Activated CD8-positive, alpha-beta memory T cell treated with anti-CD3 and anti-CD28 coated beads for 36 hours (primary cell): ENCODE measurements around the gene STXBP1. TPM values are rescaled to one million over a fixed set of nuclear protein-coding genes. Genes with fewer than 3 reads are reported as not detected.
"Not testable (repeated sequence)": the region's sequence is repeated elsewhere in the genome, so short reads cannot be mapped to it uniquely, and the experiment has no call there.

Experiments
- CTCF ChIA-PET: fragments of 350-600 bp; sonication (Branson Sonifier 250); formaldehyde crosslinking; loops from one replicate; lab custom pipeline; 2021; ENCODE audit warnings: antibody characterized with exemption; lab: Charles Lee
- POLR2A ChIA-PET: fragments of 350-600 bp; sonication (Branson Sonifier 250); formaldehyde crosslinking; loops from one replicate; lab custom pipeline; 2021; ENCODE audit warnings: antibody characterized with exemption; lab: Charles Lee
- total RNA-seq, 2 experiments: library from RNA; stranded (reverse); gene quantifications; one replicate each; pipeline ENCODE4 v1.2.3, GENCODE V29; 2021

Gene STXBP1
- total RNA-seq, 2 experiments from 2014 or later, result 18.3 to 22.8 TPM

DNA sequence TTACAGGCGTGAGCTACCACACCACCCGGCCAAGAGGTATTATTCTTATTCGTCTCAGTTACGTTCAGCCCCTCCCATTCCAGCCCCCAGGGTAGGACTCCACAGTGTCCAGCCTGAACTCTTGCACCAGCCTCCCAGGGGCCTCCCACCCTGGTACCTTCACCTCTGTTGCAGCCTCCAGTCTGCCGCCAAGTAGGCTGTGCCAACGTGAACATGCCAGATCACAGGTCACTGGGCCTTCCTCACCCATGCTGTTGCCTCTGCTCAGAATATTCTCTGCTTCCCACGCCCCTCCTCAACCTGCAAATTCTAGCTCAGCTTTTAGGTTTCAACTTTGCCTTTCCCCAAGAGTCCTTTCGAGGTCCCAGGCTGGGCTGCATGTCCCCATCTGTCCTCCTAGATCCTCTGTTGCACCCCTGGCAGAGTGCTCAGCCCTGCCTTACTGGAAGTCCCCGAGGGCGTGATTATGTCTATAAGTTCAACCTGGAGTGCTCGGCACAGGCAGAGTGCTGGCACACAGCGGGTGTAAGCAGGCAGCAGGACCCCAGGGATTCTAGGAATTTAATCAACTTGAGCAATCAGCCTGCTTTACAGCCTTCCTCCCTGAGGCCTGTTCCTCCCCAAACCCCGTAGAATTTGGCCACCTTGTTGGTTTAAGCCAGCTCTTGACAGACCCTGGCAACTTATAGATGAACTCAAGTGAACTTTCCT is 13.1 kb upstream of the STXBP1 start:
- CTCF ChIA-PET, result interaction anchor here (0.5 to 1.6 kb wide), 2 partner anchors 10 to 172 kb away, joined by 3 to 5 read pairs; no protein-coding TSS in a partner anchor
- POLR2A ChIA-PET, result no interaction called here

DNA sequence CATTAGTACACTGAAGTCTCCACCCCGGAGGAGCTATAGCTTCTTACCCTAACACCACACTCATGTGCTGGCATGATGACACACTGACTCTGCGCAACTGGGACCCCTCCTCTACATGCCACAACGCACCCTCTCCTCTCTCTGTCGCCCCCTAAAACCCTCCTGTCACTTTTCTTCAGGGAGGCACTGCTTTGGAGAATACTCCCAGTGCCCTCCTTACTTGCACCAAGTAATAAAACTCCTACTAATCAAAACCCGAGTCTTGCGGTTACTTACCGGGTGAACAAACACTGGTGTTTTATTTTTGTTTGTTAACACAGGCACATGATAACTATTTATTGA is 12.6 kb upstream of the STXBP1 start:
- ChIA-PET CTCF (interaction anchor here (1.6 kb wide), 1 partner anchor 10 kb away, joined by 3 read pairs; no protein-coding TSS in a partner anchor), POLR2A (no interaction called here)

DNA sequence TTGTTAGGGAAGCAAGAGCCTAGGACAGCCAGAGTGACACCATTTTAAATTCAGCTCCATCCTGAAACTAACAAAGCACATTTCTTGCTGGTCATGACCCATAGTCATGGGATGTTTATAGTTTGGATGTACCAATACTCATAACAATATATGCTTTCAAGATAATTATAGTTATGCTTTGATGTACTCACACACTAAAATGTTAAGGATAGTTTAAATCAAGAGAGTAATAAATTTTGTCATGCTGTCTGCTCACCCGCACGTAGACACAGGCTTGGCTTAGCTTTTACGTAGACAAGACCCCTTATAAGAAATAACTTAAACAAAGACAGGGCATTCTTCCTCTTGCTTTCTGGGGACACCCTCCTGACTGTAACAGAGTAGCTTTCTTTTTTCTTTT is 8.9 kb upstream of the STXBP1 start:
- POLR2A ChIA-PET, result interaction anchor here (0.6 kb wide), 1 partner anchor 140 kb away, joined by 4 read pairs; no protein-coding TSS in a partner anchor

DNA sequence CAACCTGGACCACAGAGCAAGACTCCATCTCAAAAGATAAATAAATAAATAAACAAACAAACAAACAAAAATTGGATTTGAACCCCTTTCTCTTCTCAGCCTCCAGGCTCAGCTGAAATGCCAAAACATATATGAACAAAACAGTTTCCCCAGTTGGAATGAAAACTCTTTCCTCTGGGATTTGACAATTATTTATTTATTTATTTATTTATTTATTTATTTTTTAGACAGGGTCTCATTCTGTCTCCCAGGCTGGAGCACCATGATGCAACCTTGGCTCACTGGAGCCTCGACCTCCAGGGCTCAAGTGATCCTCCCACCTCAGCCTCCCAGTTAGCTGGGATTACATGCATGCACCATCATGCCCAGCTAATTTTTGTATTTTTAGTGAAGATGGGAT is 6.0 kb upstream of the STXBP1 start:
- ChIA-PET CTCF (interaction anchor here (0.8 kb wide), 1 partner anchor 310 kb away, joined by 3 read pairs; no protein-coding TSS in a partner anchor), POLR2A (no interaction called here)

More for the DNA sequence above, 8.9 kb upstream of the STXBP1 start:
- CTCF ChIA-PET, result interaction anchor here (0.6 kb wide), 1 partner anchor 89 kb away, joined by 3 read pairs; no protein-coding TSS in a partner anchor

DNA sequence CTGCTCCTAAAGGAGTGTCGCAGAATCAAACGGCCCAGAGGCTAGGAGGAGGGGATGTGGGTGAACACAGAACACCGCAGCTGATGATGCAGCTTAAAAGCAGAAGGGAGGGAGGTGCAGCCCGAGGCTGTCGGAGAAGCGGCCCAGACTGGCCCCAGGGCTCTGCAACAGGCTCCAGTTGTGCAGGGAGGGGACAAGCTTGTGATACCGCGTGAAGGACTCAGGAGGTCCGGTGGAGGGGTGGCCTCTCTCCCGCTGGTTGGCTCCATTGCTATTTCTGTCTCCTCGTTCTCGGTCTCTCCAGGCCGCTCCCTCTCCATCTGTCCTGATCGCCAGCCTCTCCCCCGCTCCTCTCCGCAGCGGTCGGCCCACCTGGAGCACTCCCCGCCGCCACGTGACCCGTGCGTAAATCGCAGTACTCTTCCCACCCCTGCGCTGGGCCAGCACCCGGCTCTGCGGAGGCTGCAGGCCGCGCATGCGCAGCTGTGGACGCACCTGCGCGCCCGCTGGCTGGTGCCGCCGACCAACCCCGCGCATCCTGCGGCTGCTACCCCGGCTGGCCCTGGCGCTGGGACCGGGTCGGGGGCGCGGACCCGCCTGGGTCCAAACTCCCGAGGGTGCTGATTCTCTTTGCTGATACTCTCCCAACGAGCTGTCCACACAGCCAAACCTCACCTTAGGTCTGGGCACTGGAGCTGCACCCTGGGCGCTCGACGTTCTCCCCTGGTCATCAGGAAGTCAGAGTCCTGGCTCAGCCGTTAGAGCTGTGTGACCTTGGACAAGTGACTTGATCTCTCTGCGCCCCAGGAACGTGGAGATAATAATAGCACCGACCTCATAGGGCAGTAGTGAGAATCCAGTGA is 3.7 kb upstream of the STXBP1 start:
- POLR2A ChIA-PET, result interaction anchor here (0.6 to 0.7 kb wide), 2 partner anchors 7 to 274 kb away, joined by 3 to 4 read pairs; no protein-coding TSS in a partner anchor

DNA sequence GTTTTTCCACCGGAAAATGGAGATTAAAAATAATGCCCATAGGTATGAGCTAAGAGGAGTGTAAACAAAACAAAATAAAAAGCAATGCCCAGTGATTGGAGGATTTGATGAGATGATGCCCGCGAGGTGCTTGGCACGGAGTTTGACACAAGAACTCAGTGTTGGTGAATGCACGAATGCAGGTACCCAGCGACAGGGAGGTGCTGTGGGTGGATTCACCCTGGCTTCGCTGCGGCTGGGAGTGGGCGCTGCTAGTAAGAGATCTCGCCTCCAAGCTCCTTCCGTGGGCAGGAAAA is 526 bp upstream of the STXBP1 start:
- ChIA-PET CTCF (interaction anchor here (0.7 to 3.3 kb wide), 3 partner anchors 20 to 123 kb away, joined by 3 to 11 read pairs (median 3); partner anchors contain the start of gene TOR2A), POLR2A (interaction anchor here (0.6 kb wide), 1 partner anchor 321 kb away, joined by 4 read pairs; no protein-coding TSS in a partner anchor)

More for the DNA sequence above, 3.7 kb upstream of the STXBP1 start:
- CTCF ChIA-PET, result interaction anchor here (0.6 to 1.2 kb wide), 5 partner anchors 14 to 176 kb away, joined by 3 to 4 read pairs (median 3); partner anchors contain the start of gene TOR2A

DNA sequence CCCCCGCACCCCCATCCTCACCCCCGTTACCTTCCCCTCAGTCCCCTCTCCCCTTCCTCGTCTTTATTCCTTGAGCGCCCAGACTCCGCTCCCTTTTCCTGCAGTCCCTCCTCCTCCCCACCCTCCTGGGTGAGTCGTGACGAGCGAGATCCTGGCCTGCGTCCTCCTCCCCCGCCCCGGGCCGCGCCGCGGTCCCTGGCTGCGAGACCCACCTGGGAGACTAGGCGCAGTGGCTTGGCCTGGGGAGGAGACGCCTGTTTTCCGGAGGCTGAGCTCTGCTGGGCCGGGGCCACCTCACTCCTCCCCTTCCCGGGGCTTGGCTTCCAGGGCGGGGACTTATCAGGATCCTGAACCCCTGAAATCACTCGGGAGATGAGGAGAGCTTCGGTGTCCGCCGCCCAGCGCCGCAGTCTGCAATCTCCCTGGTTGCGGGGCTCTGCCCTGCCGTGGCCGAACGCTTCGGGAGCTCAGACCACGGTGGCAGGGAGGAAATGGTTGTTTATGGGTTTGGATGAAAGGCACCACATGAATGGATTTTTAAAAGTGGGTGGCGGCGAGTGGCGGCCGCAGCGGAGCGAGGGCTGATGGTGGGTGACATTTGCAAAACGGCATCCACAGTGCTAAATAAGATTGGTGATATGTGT is 984 bp downstream of the STXBP1 start:
- ChIA-PET CTCF (interaction anchor here (0.5 kb wide), 1 partner anchor 201 kb away, joined by 4 read pairs; no protein-coding TSS in a partner anchor), POLR2A (no interaction called here)

DNA sequence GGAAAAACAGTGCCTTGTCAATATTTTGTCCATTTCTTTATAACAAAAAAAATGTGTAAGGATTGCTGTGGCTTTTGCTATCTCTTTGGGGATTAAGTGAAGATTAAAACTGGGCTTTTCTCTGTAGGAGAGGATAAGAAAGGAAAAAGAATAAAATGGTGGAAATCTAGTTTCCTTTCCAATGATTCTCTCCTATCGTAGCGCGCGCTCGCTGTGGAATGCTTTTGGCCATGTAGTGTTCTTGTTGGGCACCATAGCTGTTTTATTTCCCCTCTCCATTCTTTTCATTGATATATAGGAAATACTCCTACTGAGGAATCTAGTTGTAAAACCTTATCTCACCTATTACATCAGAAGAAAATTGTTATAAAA is 1.5 kb downstream of the STXBP1 start:
- POLR2A ChIA-PET, result no interaction called here
- CTCF ChIA-PET, result interaction anchor here (0.5 kb wide), 1 partner anchor 202 kb away, joined by 4 read pairs; no protein-coding TSS in a partner anchor

DNA sequence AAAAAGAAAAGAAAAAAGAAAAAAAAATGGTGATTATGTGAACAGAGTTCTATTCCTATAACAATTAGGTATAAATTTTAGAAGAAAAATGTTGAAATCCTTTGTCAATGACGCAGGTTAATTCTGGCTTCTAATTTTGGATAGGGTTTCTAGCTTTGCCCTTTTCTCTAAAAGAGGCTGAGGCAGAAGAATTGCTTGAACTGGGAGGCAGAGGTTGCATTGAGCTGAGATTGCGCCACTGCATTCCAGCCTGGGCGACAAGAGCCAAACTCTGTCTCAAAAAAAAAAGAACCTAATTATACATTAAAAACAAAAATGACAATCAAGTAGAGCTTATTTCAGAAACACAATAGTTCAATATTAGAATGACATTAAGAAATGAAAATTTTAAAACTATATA is 2.9 kb downstream of the STXBP1 start:
- CTCF ChIA-PET, result interaction anchor here (0.7 to 1.4 kb wide), 3 partner anchors 120 to 291 kb away, joined by 4 read pairs; partner anchors contain the start of gene TOR2A
- POLR2A ChIA-PET, result interaction anchor here (0.6 kb wide), 1 partner anchor 7 kb away, joined by 3 read pairs; no protein-coding TSS in a partner anchor

DNA sequence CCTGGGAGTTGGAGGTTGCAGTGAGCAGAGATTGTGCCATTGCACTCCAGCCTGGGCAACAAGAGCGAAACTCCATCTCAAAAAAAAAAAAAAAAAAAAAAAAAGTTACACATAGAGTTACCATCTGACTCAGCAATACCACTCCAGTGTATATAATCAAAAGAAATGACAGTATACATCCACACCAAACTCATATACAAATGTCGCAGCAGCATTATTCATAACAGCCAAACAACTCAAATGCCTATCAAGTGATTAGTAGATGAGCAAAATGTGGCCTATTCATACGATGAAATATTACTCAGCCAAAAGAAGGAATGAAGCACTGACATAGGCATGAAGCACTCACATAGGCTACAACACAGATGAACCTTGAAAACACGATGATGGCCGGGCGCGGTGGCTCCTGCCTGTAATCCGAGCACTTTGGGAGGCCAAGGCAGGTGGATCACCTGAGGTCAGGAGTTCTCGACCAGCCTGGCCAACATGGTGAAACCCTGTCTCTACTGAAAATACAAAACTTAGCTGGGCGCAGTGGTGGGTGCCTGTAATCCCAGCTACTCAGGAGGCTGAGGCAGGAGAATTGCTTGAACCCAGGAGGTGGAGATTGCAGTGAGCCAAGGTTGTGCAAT is 9.4 kb downstream of the STXBP1 start:
- CTCF ChIA-PET, POLR2A ChIA-PET: not testable (repeated sequence)

DNA sequence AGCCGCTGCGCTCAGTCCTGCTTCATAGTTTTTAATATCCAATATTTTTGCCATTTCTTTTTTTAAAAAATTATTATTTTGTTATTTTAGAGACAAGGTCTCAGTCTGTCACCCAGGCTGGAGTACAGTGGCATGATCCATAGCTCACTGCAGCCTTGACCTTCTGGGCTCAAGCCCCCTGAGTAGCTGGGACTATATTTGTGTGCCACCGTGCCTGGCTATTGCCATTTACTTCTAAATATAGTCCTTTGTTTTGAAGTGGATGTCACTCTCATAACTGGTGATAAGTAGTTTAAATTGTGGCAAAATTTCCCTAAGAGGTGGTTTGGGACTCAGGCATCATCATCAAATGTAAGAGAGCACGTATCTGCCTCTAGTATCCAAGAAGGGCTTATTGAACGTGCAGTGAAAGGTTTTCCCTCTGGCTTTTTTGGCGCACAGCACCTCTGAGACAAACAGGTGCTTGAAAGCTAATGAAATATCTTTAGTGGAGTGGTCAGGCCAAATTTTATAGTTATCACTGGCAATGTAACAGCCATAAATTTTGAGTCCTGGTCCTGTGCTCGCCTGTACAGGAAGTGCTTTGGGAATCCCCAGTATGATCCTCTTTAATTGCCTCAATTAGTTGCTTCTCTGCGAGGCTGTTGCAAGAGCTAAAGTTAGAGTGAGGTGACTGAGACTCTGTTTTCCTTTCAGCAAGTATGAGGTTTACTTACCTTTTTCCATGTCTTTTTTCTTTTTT is 14.8 kb downstream of the STXBP1 start:
- ChIA-PET POLR2A (no interaction called here), CTCF (no interaction called here)

DNA sequence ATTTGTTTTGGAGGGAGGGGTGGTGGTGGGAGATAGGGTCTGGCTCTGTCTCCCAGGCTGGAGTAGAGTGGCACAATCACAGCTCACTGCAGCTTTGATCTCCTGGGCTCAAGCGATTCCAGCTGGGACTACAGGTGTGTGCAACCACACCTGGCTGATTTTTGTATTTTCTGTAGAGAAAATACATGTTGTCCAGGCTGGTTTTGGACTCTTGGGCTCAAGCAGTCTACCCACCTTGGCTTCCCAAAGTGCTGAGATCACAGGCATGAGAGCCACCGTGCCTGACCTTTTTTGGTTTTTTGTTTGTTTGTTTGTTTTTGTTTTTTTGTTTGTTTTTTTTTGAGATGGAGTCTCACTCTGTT is 15.4 kb downstream of the STXBP1 start:
- POLR2A ChIA-PET, result no interaction called here
- CTCF ChIA-PET, result no interaction called here

DNA sequence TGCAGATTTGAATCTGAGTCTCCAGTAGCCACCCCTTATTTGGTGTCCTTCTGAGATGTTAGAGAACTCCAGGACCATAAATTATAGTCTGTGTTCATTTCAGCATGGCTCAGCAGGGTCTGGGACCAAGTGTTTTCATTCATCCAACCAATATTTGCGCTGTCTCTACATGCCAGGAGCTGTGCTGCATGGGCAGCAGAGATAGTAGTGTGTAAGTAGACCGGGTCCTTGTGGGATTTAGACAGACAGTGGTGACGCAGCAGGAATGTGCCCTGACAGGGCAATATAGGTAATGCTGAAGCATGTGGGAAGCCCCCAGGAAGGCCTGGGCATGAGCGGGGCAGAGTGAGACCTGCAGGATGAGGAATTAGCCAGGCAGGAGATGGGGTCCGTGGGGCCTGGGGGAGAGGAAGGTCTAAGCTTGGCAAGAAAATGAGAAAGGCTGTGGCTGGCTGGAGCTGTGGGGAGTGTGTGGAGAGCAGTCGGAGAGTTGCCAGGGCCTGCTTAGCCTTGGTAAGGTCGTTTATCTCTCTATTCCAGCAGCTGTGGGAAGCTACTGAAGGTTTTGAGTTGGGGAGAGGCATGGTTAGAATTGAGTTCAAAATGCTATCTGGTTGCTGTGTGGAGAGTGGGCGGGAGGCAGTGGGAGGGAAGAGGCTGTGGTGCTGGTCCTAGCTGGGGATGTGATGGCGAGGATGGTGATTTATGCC is 16.8 kb downstream of the STXBP1 start:
- ChIA-PET POLR2A (interaction anchor here (0.6 kb wide), 1 partner anchor 131 kb away, joined by 3 read pairs; no protein-coding TSS in a partner anchor), CTCF (no interaction called here)

DNA sequence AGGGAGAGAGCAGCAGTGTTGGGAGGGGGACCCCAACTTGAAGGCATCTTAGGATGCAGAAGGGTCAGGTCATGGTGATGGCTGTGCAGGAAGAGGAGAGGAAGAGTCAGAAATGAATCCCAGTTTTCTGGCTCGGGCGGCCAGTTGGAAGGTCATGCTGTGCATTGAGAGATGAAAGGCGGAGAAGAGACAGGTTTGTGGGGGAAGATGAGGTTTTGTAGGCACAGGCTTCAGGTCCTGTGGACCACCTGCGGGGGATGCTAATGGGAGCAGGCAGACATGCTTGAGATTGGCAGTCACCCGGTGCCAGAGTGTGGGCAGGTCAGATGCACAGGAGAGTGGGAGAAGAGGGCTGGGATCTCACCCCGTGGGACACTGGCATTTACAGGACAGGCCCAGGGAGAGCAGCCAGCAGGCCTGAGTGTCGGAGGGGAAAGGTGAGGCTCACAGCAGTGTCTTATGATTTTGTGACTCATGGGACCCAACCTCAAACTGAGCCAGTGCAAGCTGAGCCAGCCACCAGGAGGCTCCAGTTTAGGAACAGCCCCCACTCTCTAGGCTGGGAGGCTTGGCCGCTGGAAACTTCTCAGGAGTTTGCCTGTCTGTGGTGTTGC is 17.5 kb downstream of the STXBP1 start:
- POLR2A ChIA-PET, result interaction anchor here (0.6 kb wide), 1 partner anchor 130 kb away, joined by 3 read pairs; no protein-coding TSS in a partner anchor
- CTCF ChIA-PET, result no interaction called here

DNA sequence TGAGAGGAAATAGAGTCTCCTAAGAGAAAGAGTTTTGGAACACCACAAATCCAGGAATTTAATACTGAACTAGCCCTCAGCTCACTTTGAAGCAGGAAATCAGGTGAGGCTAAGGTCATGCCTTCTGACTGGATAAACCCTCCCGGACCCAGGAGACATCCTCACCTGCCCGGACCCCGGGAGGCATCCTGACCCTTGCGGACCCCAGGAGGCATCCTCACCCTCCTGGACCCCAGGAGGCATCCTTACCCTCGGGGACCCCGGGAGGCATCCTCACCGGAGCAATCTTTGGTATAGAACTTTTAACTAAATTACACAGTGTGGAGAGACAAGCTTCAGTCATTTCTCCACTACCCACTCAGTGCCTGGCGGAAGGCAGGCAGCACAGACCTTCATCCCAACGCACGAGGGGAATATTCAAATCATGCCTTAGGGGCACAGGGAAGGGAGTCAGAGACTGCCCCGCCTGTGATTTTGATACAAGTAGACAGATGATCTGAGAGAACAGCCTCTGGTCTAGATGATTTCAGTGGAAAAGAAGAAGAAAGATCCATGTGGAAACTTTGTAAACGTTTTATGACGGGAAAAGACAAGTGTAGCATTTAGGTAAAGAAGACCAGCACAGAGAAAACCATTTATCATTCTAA is 21.3 kb downstream of the STXBP1 start:
- ChIA-PET CTCF (interaction anchor here (0.6 to 1.2 kb wide), 2 partner anchors 15 to 43 kb away, joined by 4 read pairs; no protein-coding TSS in a partner anchor), POLR2A (no interaction called here)

DNA sequence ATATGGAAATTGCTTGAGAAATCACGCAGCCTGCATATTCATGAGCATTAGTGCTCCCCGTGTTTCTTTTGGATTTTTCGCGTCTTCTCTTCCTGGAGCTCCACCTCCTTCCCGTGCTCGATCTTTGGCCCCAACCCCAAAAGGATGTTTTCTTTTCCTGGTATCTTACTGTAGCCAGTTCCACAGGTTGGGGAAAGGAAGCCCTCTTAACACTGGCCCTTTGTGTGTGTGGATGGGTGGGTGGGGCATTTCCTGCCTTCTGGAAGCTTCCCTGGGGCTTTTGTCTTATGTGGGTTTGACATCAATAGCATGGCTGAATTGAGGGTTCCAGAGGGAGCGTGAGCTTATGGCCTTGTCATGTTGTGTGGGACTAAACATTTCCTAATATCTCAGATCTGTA is 21.9 kb downstream of the STXBP1 start:
- POLR2A ChIA-PET, result no interaction called here
- CTCF ChIA-PET, result interaction anchor here (0.6 to 1.2 kb wide), 2 partner anchors 14 to 44 kb away, joined by 4 read pairs; no protein-coding TSS in a partner anchor
